HL-60 (cell line): ENCODE data around the gene SYNJ2.

Experiments
- DNase-seq, 2 experiments: peaks; one replicate each; pipeline ENCODE4 v3.0.0-alpha.2; 2010 to 2020; ENCODE audit warnings: low read depth in 1 of 2, low spot score in 1 of 2
- H3K27ac ChIP-seq: fragments of 250-450 bp; sonication (Bioruptor Pico); replicated peaks from 2 replicates; pipeline ENCODE4 v1.5.1; 2020; ENCODE audit warnings: mild to moderate bottlenecking, moderate library complexity
- H3K27me3 ChIP-seq: fragments of 250-450 bp; sonication (Bioruptor Pico); 2 replicates; pipeline ENCODE4 v1.5.1; 2021; ENCODE audit warnings: mild to moderate bottlenecking, moderate library complexity; ENCODE audit not compliant: insufficient read depth, poor library complexity, severe bottlenecking
- H3K4me3 ChIP-seq: replicated peaks from 2 replicates; pipeline ENCODE4 v1.5.1; 2011; ENCODE audit warnings: mild to moderate bottlenecking, control low read depth, low read length; ENCODE audit not compliant: insufficient read depth
- CTCF ChIP-seq: IDR thresholded peaks from one replicate; pipeline ENCODE4 v1.5.1; 2011; ENCODE audit warnings: low read length, control low read depth, inconsistent platforms; ENCODE audit not compliant: insufficient read depth
- GABPA ChIP-seq: IDR thresholded peaks from 2 replicates; pipeline ENCODE4 v1.6.1; 2012; ENCODE audit warnings: low read depth
- POLR2AphosphoS5 ChIP-seq: IDR thresholded peaks from 2 replicates; pipeline ENCODE4 v1.6.1; 2012; ENCODE audit warnings: low read depth
- REST ChIP-seq: IDR thresholded peaks from 2 replicates; pipeline ENCODE4 v1.6.1; 2012; ENCODE audit warnings: low read depth; ENCODE audit not compliant: insufficient replicate concordance
- SPI1 ChIP-seq: IDR thresholded peaks from 2 replicates; pipeline ENCODE4 v1.6.1; 2012; ENCODE audit warnings: low read depth, mild to moderate bottlenecking, borderline replicate concordance

SYNJ2 gene

GRCh38 chr6:158031381-158032353, 50.0 kb downstream of the SYNJ2 start:
- Histone ChIP-seq H3K27ac (no peak overlapping the region), H3K4me3 (no peak overlapping the region), H3K27me3 (no peaks in the 10 kb centered on the region)
- DNase-seq, result peak; percentile 28 to 65
- TF ChIP-seq SPI1, result no peak
- TF ChIP-seq REST, result no peak
- no peak for TF ChIP-seq GABPA
- no peak for TF ChIP-seq CTCF
- TF ChIP-seq POLR2AphosphoS5, result no peak

GRCh38 chr6:158032354-158032733, 50.7 kb downstream of the SYNJ2 start:
- no peak for TF ChIP-seq POLR2AphosphoS5
- TF ChIP-seq CTCF, result no peak
- no peak for TF ChIP-seq REST
- TF ChIP-seq GABPA, result no peak
- no peak for TF ChIP-seq SPI1
- DNase-seq, result no peak
- H3K27me3 ChIP-seq, result no peaks in the 10 kb centered on the region
- no peak overlapping the region for H3K27ac ChIP-seq
- H3K4me3 ChIP-seq, result no peak overlapping the region

- no peaks in the 10 kb centered on the region for H3K27me3 ChIP-seq
- no peak for TF ChIP-seq CTCF
- TF ChIP-seq POLR2AphosphoS5, result no peak
- TF ChIP-seq SPI1, result no peak
- no peak for TF ChIP-seq GABPA
- no peak for TF ChIP-seq REST
- no peak overlapping the region for H3K27ac ChIP-seq
- H3K4me3 ChIP-seq, result no peak overlapping the region
- no peak for DNase-seq
These were observed 51.6 kb downstream of the SYNJ2 start for GRCh38 chr6:158033077-158033750.
